ENCODE results near the gene CYP3A7. TPM values are rescaled to one million over a fixed set of nuclear protein-coding genes. Genes with fewer than 3 reads are reported as not detected.
"Not testable (repeated sequence)": the region's sequence is repeated elsewhere in the genome, so short reads cannot be mapped to it uniquely, and the experiment has no call there.

The CYP3A7 gene
- total RNA-seq, 1 experiment from 2014 or later, result not detected

- Mint-ChIP-seq H3K9me3 (no peaks in the 10 kb centered on the region), H3K4me1 (peaks cover 10 to 11% of the 10 kb centered on the region in 2 experiments), H3K36me3 (ENCODE audit: insufficient read depth in 1 of 3, low read depth in 3 of 3) (no peaks in the 10 kb centered on the region), H3K4me3 (no peak overlapping the region), H3K27me3 (ENCODE audit: low read depth) (peaks cover 3% of the 10 kb centered on the region), H3K27ac (no peak overlapping the region; a peak in 1 of 7 replicates)
- peaks cover 4% of the 10 kb centered on the region; the same call in 1 of the 2 replicates for H3K4me1 ChIP-seq (ENCODE audit: insufficient read depth, low read length)
- no peak overlapping the region for H3K18ac ChIP-seq (ENCODE audit: insufficient read length, low read depth, low read length)
- no peak for DNase-seq
- WGBS (ENCODE audit: extremely low coverage, insufficient read length, low lambda C conversion rate), result no CpG with 5 or more reads among the region's 5 CpGs
- H3K23ac ChIP-seq (ENCODE audit: insufficient read length, low read depth, low read length), result no peak overlapping the region
- no peak for TF ChIP-seq CTCF (conservative IDR thresholded peaks at IDR 0.05)
- H2AFZ ChIP-seq (ENCODE audit: low read length), result no peak overlapping the region
- no peak overlapping the region for H3K4me2 ChIP-seq (ENCODE audit: insufficient read depth, insufficient read length, low read length)
- H3K79me2 ChIP-seq (ENCODE audit: insufficient read depth, low read length), result no peaks in the 10 kb centered on the region
- H2BK5ac ChIP-seq (ENCODE audit: insufficient read length, low read length), result no peak overlapping the region
- H4K20me1 ChIP-seq (ENCODE audit: control insufficient read depth, insufficient read depth, insufficient read length), result no peaks in the 10 kb centered on the region
- no peaks in the 10 kb centered on the region for H3K23me2 ChIP-seq (ENCODE audit: insufficient read length, low read depth, low read length, poor library complexity, severe bottlenecking)
- H2BK12ac ChIP-seq (ENCODE audit: insufficient read length, low read depth, low read length), result no peak overlapping the region
- no peak overlapping the region for H2BK20ac ChIP-seq (ENCODE audit: low read depth, low read length, poor library complexity, severe bottlenecking)
- no peaks in the 10 kb centered on the region; the same call in 1 of the 2 replicates for H3K27me3 ChIP-seq (ENCODE audit: insufficient read depth, low read length)
- no peak overlapping the region for H3K27ac ChIP-seq (ENCODE audit: insufficient read length, low read depth, low read length)
- H3K56ac ChIP-seq (ENCODE audit: insufficient read length, low read depth, low read length), result no peak overlapping the region
- no peak overlapping the region for H3T11ph ChIP-seq (ENCODE audit: low read length)
- no peak overlapping the region for H2BK120ac ChIP-seq (ENCODE audit: low read depth, low read length, poor library complexity, severe bottlenecking)
- H3K9me3 ChIP-seq (ENCODE audit: control insufficient read depth, low read depth, low read length), result no peaks in the 10 kb centered on the region
- no peak overlapping the region for H4K5ac ChIP-seq (ENCODE audit: insufficient read length, low read depth, low read length)
- H3K9ac ChIP-seq (ENCODE audit: extremely low read depth, insufficient read length, low read length), result no peak overlapping the region
- H3K4ac ChIP-seq (ENCODE audit: low read depth, low read length), result no peak overlapping the region
- no peak overlapping the region for H2BK15ac ChIP-seq (ENCODE audit: low read depth, low read length)
- H4K8ac ChIP-seq (replicated peaks; ENCODE audit: insufficient read length, low read depth, low read length), result no peak overlapping the region
- H4K91ac ChIP-seq (ENCODE audit: insufficient read length, low read depth, low read length), result no peak overlapping the region
- no peaks in the 10 kb centered on the region for H3K79me1 ChIP-seq (ENCODE audit: insufficient read depth, low read depth, low read length, poor library complexity, severe bottlenecking)
- no peak overlapping the region for H3K14ac ChIP-seq (ENCODE audit: insufficient read depth, low read length)
- H2AK5ac ChIP-seq (ENCODE audit: insufficient read length, low read length), result no peak overlapping the region
Measured at GRCh38 chr7:99699946-99700345, 35.0 kb downstream of the CYP3A7 start.

DNA sequence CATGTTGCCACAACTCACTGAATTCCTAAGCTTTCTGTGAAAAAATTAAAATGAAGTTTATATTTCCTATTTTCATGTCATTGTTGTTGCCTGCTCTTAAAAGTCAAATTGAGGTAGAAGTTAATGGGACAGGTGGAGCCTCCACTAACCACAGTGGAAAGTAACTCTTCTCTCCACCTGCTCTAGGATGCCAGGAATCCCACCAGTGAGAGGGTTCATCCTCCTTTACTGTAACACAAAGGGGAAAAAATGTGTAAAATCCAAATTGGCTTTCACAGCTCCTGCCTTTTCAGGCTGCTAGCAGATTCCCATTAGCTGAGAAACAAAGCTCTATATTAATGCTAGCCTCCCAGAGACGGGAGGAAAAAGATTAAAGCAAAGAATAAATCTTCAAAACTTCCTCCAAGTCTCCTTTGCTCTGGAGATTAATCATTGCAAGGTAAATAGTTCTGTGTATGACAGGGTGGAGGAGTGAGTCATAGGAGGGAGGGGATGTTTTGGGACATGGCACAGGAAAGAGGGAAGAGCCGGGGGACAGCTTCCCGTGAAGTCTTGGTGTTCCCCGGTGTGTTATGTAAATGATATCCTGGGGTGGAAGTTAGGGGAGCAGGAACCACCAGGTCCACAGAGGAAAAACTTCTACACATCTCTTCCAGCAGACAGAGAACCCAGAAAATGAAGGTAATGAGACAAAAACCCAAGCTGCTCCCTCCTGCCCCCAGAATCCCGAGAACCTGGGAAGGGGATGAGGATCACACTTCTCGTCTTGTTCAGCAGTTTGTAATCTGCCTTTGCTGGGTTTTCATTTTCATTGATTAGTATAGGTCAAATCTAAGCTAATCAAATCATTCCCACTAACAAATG lies 35.9 kb downstream of the CYP3A7 start:
- H3K56ac ChIP-seq (ENCODE audit: insufficient read length, low read depth, low read length); H3K14ac ChIP-seq (ENCODE audit: insufficient read depth, low read length): not testable (repeated sequence)
- peak overlapping the region in 1 of 3 experiments; percentile 81; a peak in 2 of 7 replicates for H3K27ac Mint-ChIP-seq

More for the DNA sequence above, 35.9 kb downstream of the CYP3A7 start:
- not testable (repeated sequence) for H3K23me2 ChIP-seq (ENCODE audit: insufficient read length, low read depth, low read length, poor library complexity, severe bottlenecking); H3K23ac ChIP-seq (ENCODE audit: insufficient read length, low read depth, low read length); H3K9me3 Mint-ChIP-seq; H3T11ph ChIP-seq (ENCODE audit: low read length); H2BK20ac ChIP-seq (ENCODE audit: low read depth, low read length, poor library complexity, severe bottlenecking); H3K27ac ChIP-seq (ENCODE audit: insufficient read length, low read depth, low read length); H3K18ac ChIP-seq (ENCODE audit: insufficient read length, low read depth, low read length); H3K79me2 ChIP-seq (ENCODE audit: insufficient read depth, low read length); H2BK120ac ChIP-seq (ENCODE audit: low read depth, low read length, poor library complexity, severe bottlenecking); H3K27me3 Mint-ChIP-seq (ENCODE audit: low read depth); H2BK15ac ChIP-seq (ENCODE audit: low read depth, low read length); DNase-seq; H4K8ac ChIP-seq (replicated peaks; ENCODE audit: insufficient read length, low read depth, low read length); H3K9me3 ChIP-seq (ENCODE audit: control insufficient read depth, low read depth, low read length); H3K4me1 ChIP-seq (ENCODE audit: insufficient read depth, low read length); H3K4me2 ChIP-seq (ENCODE audit: insufficient read depth, insufficient read length, low read length); H4K5ac ChIP-seq (ENCODE audit: insufficient read length, low read depth, low read length); H3K79me1 ChIP-seq (ENCODE audit: insufficient read depth, low read depth, low read length, poor library complexity, severe bottlenecking); H2AK5ac ChIP-seq (ENCODE audit: insufficient read length, low read length); H4K91ac ChIP-seq (ENCODE audit: insufficient read length, low read depth, low read length); H2BK12ac ChIP-seq (ENCODE audit: insufficient read length, low read depth, low read length); H3K4ac ChIP-seq (ENCODE audit: low read depth, low read length); H3K9ac ChIP-seq (ENCODE audit: extremely low read depth, insufficient read length, low read length); H2AFZ ChIP-seq (ENCODE audit: low read length); H3K36me3 Mint-ChIP-seq (ENCODE audit: insufficient read depth in 1 of 3, low read depth in 3 of 3); H4K20me1 ChIP-seq (ENCODE audit: control insufficient read depth, insufficient read depth, insufficient read length); H3K27me3 ChIP-seq (ENCODE audit: insufficient read depth, low read length); H2BK5ac ChIP-seq (ENCODE audit: insufficient read length, low read length)
- Mint-ChIP-seq H3K4me1 (peaks cover 13 to 17% of the 10 kb centered on the region in 2 experiments), H3K4me3 (0 out of 5 replicates have a peak overlapping the region, but pooled peaks of 1 of the 2 experiments have one; percentile 17)
- WGBS (ENCODE audit: extremely low coverage, insufficient read length, low lambda C conversion rate), result no CpG with 5 or more reads among the region's 6 CpGs

All from H9 (cell line).